ENCODE results near the gene KSR2.

The KSR2 gene

DNA sequence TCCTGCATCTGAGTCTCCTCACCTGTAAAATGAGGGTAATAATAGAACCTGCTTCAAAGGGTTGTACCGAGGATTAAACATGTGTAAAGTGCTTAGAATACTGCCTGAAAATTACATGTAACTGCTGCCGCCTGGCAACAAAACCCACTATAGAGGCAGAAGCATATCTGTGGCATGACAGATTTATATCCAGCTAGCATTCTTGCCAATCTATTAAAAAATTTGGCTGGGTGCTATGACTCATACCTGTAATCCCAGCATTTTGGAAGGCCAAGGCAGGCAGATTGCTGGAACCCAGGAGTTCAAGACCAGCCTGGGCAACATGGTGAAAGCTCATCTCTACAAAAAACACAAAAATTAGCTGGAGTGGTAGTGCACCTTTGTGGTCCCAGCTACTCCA is 16.4 kb upstream of the KSR2 start:
- TF ChIP-seq, protein P1, sequence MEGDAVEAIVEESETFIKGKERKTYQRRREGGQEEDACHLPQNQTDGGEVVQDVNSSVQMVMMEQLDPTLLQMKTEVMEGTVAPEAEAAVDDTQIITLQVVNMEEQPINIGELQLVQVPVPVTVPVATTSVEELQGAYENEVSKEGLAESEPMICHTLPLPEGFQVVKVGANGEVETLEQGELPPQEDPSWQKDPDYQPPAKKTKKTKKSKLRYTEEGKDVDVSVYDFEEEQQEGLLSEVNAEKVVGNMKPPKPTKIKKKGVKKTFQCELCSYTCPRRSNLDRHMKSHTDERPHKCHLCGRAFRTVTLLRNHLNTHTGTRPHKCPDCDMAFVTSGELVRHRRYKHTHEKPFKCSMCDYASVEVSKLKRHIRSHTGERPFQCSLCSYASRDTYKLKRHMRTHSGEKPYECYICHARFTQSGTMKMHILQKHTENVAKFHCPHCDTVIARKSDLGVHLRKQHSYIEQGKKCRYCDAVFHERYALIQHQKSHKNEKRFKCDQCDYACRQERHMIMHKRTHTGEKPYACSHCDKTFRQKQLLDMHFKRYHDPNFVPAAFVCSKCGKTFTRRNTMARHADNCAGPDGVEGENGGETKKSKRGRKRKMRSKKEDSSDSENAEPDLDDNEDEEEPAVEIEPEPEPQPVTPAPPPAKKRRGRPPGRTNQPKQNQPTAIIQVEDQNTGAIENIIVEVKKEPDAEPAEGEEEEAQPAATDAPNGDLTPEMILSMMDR (IDR thresholded peaks at IDR 0.05; ENCODE audit: low read depth, low read length) = no peak
- no peak overlapping the region for H3K4me3 ChIP-seq (ENCODE audit: low read depth, low read length)

DNA sequence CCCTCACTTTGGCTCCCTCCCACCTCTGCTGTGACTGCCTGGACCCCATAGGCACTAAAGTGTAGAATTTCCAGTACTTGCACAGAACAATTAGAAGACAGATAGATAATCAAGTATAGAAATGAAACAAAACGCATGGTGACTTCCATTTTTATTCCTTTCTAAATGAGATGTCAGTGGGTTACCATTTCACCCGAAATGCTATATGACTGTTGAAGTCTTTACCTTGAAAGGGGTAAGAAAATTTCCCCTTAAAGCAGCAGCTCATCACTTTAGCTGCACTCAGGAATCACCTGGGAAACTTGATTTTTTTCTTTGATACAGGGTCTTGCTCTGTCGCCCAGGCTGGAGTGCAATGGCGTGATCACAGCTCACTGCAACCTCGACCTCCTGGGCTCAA is 12.5 kb upstream of the KSR2 start:
- TF ChIP-seq, protein P1 (IDR thresholded peaks at IDR 0.05; ENCODE audit: low read depth, low read length) = no peak

DNA sequence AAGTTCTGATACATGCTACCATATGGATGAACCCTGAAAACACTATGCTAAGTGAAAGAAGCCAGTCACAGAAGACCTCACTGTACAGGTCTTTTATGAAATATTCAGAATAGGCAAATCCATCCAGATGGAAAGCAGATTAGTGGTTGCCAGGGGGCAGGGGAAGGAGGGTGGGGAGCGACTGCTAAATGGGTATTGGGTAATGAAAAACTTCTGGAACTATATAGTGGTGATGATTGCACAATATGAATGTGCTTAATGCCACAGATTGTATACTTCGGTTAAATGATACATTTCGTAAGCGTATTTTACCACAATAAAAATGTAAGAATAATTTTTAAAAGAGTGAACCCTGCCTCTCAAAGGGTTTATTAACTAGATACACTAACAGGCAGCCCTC is 11.8 kb upstream of the KSR2 start:
- H3K4me3 ChIP-seq (ENCODE audit: low read depth, low read length) = no peak overlapping the region
- TF ChIP-seq, protein P1 (IDR thresholded peaks at IDR 0.05; ENCODE audit: low read depth, low read length) = no peak

More for the DNA sequence above, 12.5 kb upstream of the KSR2 start:
- H3K4me3 ChIP-seq (ENCODE audit: low read depth, low read length) = no peak overlapping the region

DNA sequence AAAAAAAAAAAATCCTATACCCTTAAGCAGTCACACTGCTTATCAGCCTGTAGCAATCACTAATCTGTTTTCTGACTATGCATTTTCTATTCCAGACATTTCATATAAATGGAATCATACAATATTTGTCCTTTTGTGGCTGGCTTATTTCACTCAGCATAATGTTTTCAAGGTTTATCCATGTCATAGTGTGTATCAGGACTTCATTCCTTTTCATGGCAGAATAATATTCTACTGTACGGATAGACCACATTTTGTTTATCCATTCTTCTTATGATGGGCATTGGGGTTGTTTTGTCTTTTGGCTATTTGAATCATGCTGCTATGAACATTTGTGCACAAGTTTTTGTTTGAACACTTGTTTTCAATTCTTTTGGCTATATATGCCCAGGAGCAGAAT is 8.6 kb upstream of the KSR2 start:
- TF ChIP-seq, protein P1 (IDR thresholded peaks at IDR 0.05; ENCODE audit: low read depth, low read length) = no peak
- no peak overlapping the region for H3K4me3 ChIP-seq (ENCODE audit: low read depth, low read length)

DNA sequence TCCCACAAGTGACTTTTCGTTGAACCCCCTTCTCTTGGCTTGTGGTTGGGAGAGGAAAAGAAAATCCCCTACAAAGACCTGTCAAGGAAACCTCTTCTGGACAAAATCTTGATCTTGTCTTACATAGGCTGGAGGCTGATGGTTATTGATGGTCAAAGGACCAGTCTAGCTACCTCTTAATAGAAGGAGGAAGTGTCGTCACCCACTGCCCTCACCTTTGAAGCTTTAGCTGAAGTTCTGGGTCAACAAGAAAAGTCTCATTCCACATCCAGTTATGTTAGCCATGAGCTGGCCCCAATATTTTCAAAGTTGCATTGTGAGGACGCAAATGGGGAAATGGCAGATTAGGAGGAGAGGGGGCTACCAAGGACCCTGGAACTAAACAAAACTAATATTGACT is 6.2 kb upstream of the KSR2 start:
- TF ChIP-seq, protein P1 (IDR thresholded peaks at IDR 0.05; ENCODE audit: low read depth, low read length) = no peak
- H3K4me3 ChIP-seq (ENCODE audit: low read depth, low read length) = no peak overlapping the region

DNA sequence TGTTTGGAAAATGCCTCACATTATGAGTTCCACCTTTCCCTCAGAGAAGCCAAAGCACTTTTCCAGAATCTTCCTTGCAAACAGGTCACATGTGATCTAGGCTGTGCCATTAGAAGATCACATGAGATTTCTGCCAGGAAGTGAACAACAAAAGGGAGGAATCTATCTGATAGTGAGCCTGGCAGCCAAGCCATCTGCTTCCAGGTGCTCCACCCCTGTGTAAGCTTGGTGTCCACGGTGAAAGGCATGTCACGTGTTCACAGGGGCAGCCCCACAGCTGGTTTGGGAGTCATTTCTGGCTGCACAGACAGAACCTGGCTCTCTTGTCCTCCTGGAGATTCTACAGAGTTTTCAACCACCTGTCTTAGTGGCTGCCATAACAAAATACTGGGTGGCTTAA is 3.5 kb upstream of the KSR2 start:
- TF ChIP-seq, protein P1 (IDR thresholded peaks at IDR 0.05; ENCODE audit: low read depth, low read length) = no peak
- H3K4me3 ChIP-seq (ENCODE audit: low read depth, low read length) = no peak overlapping the region

DNA sequence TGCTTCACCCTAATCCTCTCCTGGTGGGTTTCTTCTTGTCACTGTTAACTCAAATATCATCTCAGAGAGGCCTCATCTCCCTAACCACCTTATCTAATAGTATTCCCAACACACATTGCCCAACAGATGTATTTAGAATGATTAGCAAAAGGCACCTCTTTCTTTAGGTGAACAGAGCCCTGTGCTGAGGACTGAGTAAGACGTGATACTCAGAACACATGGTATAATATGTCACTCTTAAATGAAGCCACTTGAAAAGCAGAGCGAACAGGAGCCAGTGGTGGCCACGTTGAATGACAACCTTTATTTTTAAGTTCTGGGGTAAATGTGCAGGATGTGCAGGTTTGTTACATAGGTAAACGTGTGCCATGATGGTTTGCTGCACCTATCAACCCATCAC is 1.5 kb upstream of the KSR2 start:
- TF ChIP-seq, protein P1 (IDR thresholded peaks at IDR 0.05; ENCODE audit: low read depth, low read length) = no peak
- H3K4me3 ChIP-seq (ENCODE audit: low read depth, low read length) = no peak overlapping the region
